ENCODE results near the gene KRTAP9-2.

DNA sequence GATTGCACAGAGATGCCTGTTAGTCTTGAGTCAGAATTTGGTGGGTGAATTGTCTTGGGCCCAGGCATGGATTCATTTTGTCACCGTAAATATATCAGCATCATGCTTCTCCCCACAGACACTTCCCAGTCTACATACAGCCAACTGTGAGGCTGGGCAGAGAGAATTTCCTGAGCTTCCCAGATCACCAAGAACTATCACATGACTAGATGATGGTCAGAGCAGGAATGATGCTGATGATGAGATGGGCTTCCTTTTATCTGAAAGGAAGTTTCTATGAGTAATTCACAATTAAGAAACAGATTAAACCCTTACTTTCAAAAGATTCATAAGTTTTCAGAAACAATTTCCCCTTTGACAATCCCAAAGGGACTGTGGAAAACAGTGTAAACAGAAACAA is 28.4 kb downstream of the KRTAP9-2 start:
- TF ChIP-seq, protein P1, sequence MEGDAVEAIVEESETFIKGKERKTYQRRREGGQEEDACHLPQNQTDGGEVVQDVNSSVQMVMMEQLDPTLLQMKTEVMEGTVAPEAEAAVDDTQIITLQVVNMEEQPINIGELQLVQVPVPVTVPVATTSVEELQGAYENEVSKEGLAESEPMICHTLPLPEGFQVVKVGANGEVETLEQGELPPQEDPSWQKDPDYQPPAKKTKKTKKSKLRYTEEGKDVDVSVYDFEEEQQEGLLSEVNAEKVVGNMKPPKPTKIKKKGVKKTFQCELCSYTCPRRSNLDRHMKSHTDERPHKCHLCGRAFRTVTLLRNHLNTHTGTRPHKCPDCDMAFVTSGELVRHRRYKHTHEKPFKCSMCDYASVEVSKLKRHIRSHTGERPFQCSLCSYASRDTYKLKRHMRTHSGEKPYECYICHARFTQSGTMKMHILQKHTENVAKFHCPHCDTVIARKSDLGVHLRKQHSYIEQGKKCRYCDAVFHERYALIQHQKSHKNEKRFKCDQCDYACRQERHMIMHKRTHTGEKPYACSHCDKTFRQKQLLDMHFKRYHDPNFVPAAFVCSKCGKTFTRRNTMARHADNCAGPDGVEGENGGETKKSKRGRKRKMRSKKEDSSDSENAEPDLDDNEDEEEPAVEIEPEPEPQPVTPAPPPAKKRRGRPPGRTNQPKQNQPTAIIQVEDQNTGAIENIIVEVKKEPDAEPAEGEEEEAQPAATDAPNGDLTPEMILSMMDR (IDR thresholded peaks at IDR 0.05; ENCODE audit: low read length): no peak
- no peak for TF ChIP-seq EZH2 (optimal IDR thresholded peaks at IDR 0.05; ENCODE audit: low read depth, low read length)
